ENCODE data around the gene PNO1. TPM values are rescaled to one million over a fixed set of nuclear protein-coding genes. Genes with fewer than 3 reads are reported as not detected.

The PNO1 gene
- total and polyA plus RNA-seq, 2 experiments from 2014 or later, result 34.6 to 43.7 TPM

- Histone ChIP-seq H3K4me3 (peak overlapping the region; percentile 76), H3K79me2 (replicated peaks; ENCODE audit: insufficient read depth) (peaks cover 67% of the 10 kb centered on the region), H2AFZ (no peak overlapping the region), H3K27me3 (ENCODE audit: insufficient read depth) (no peaks in the 10 kb centered on the region), H3K4me1 (ENCODE audit: insufficient read depth) (peaks cover 5% of the 10 kb centered on the region; the same call in 1 of the 2 replicates), H3K4me2 (peak overlapping the region; percentile 82), H3K27ac (ENCODE audit: low read depth) (peak overlapping the region; percentile 78), H3F3A (replicated peaks; ENCODE audit: low read depth) (no peaks in the 10 kb centered on the region), H3K36me3 (ENCODE audit: insufficient read depth) (peaks cover 29% of the 10 kb centered on the region), H3K9me2 (ENCODE audit: insufficient read depth) (no peaks in the 10 kb centered on the region), H4K20me1 (replicated peaks; ENCODE audit: insufficient read depth) (no peaks in the 10 kb centered on the region)
- Mint-ChIP-seq H3K36me3 (ENCODE audit: low read depth) (peaks cover 39% of the 10 kb centered on the region), H3K27me3 (ENCODE audit: insufficient read depth, low read depth, poor library complexity) (peaks cover 9% of the 10 kb centered on the region), H3K4me3 (peak overlapping the region; percentile 98), H3K4me1 (peaks cover 6% of the 10 kb centered on the region; the same call in 2 of the 3 replicates), H3K27ac (peak overlapping the region; percentile 100), H3K9me3 (no peaks in the 10 kb centered on the region; the same call in 2 of the 3 replicates)
- TF ChIP-seq CREB1 (CRISPR knock-in tag; IDR thresholded peaks at IDR 0.05; ENCODE audit: low read depth), result no peak
- TF ChIP-seq ZNF114 (CRISPR knock-in tag; IDR thresholded peaks at IDR 0.05), result no peak
- TF ChIP-seq STAT1 (IDR thresholded peaks at IDR 0.05; ENCODE audit: unreplicated experiment), result no peak
- no peak for TF ChIP-seq JUNB (IDR thresholded peaks at IDR 0.05; ENCODE audit: unreplicated experiment)
- no peak for TF ChIP-seq EZH2 (IDR thresholded peaks at IDR 0.05; ENCODE audit: low read depth, unreplicated experiment)
- TF ChIP-seq CTCF (conservative IDR thresholded peaks at IDR 0.05; ENCODE audit: low read depth in 2 of 2), result no peak
- TF ChIP-seq POLR2AphosphoS5 (IDR thresholded peaks at IDR 0.05; ENCODE audit: low read depth), result no peak
- TF ChIP-seq ZNF462 (CRISPR knock-in tag; IDR thresholded peaks at IDR 0.05), result no peak
- TF ChIP-seq, protein P1, sequence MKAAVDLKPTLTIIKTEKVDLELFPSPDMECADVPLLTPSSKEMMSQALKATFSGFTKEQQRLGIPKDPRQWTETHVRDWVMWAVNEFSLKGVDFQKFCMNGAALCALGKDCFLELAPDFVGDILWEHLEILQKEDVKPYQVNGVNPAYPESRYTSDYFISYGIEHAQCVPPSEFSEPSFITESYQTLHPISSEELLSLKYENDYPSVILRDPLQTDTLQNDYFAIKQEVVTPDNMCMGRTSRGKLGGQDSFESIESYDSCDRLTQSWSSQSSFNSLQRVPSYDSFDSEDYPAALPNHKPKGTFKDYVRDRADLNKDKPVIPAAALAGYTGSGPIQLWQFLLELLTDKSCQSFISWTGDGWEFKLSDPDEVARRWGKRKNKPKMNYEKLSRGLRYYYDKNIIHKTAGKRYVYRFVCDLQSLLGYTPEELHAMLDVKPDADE (IDR thresholded peaks at IDR 0.05), result no peak
- TF ChIP-seq, protein P2, sequence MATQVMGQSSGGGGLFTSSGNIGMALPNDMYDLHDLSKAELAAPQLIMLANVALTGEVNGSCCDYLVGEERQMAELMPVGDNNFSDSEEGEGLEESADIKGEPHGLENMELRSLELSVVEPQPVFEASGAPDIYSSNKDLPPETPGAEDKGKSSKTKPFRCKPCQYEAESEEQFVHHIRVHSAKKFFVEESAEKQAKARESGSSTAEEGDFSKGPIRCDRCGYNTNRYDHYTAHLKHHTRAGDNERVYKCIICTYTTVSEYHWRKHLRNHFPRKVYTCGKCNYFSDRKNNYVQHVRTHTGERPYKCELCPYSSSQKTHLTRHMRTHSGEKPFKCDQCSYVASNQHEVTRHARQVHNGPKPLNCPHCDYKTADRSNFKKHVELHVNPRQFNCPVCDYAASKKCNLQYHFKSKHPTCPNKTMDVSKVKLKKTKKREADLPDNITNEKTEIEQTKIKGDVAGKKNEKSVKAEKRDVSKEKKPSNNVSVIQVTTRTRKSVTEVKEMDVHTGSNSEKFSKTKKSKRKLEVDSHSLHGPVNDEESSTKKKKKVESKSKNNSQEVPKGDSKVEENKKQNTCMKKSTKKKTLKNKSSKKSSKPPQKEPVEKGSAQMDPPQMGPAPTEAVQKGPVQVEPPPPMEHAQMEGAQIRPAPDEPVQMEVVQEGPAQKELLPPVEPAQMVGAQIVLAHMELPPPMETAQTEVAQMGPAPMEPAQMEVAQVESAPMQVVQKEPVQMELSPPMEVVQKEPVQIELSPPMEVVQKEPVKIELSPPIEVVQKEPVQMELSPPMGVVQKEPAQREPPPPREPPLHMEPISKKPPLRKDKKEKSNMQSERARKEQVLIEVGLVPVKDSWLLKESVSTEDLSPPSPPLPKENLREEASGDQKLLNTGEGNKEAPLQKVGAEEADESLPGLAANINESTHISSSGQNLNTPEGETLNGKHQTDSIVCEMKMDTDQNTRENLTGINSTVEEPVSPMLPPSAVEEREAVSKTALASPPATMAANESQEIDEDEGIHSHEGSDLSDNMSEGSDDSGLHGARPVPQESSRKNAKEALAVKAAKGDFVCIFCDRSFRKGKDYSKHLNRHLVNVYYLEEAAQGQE (IDR thresholded peaks at IDR 0.05; ENCODE audit: unreplicated experiment), result no peak
- TF ChIP-seq ZNF331 (CRISPR knock-in tag; IDR thresholded peaks at IDR 0.05; ENCODE audit: low read depth), result no peak
- ATAC-seq (no peak), DNase-seq (ENCODE audit: low spot score) (no peak)
Observed at GRCh38 chr2:68158134-68158447, 403 bp downstream of the PNO1 start.
